Uterus (tissue), 2 donors: ENCODE measurements around the gene SHROOM1.

Source experiments
- CTCF ChIP-seq, 4 experiments: fragments of 200-600 bp in 2 of 4; fragments of 450-650 bp in 2 of 4; sonication (generic) in 2 of 4; IDR thresholded peaks; one replicate each; pipeline ENCODE4 v1.5.1; 2016 to 2019; ENCODE audit warnings: antibody characterized with exemption in 4 of 4, mild to moderate bottlenecking in 2 of 4, moderate library complexity in 1 of 4
- POLR2A ChIP-seq, 2 donors: fragments of 450-650 bp; IDR thresholded peaks; one replicate each; pipeline ENCODE4 v1.6.1; 2016; ENCODE audit warnings: antibody characterized with exemption in 2 of 2, mild to moderate bottlenecking in 1 of 2, moderate library complexity in 1 of 2

GRCh38 chr5:132827943-132828673 is 2.3 kb downstream of the SHROOM1 start:
- TF ChIP-seq POLR2A (IDR thresholded peaks at IDR 0.05): no peak
- no peak for TF ChIP-seq CTCF (IDR thresholded peaks at IDR 0.05)
